Activated CD8-positive, alpha-beta memory T cell treated with anti-CD3 and anti-CD28 coated beads, Interleukin-2, amount 50 U/mL, for 48 hours (primary cell): Measurements from ENCODE around the gene CDH5.

Source experiments
- DNase-seq: peaks from one replicate; pipeline ENCODE4 v3.0.0-alpha.2; 2020

The CDH5 gene

GRCh38 chr16:66395806-66396555 is 29.5 kb downstream of the CDH5 start:
- DNase-seq, result peak; percentile 25

GRCh38 chr16:66397736-66398433 is 31.4 kb downstream of the CDH5 start:
- peak; percentile 25 for DNase-seq

GRCh38 chr16:66399031-66399430 is 32.5 kb downstream of the CDH5 start:
- no peak for DNase-seq

- DNase-seq, result peak; percentile 8
Measured at GRCh38 chr16:66399930-66400329, 33.4 kb downstream of the CDH5 start.

- DNase-seq, result peak; percentile 40
Measured at GRCh38 chr16:66400503-66401380, 34.3 kb downstream of the CDH5 start.

- peak; percentile 36 for DNase-seq
Measured at GRCh38 chr16:66401610-66402009, 35.1 kb downstream of the CDH5 start.

GRCh38 chr16:66402166-66402565 is 35.7 kb downstream of the CDH5 start:
- DNase-seq, result peak; percentile 29

- DNase-seq, result peak; percentile 40
Measured at GRCh38 chr16:66402591-66403230, 36.2 kb downstream of the CDH5 start.

- DNase-seq, result peak; percentile 37
Measured at GRCh38 chr16:66403531-66404145, 37.1 kb downstream of the CDH5 start.

GRCh38 chr16:66405057-66405783 is 38.7 kb downstream of the CDH5 start:
- DNase-seq, result peak; percentile 39

GRCh38 chr16:66406534-66407221 is 40.2 kb downstream of the CDH5 start:
- DNase-seq, result peak; percentile 98

GRCh38 chr16:66408163-66409048 is 41.9 kb downstream of the CDH5 start:
- DNase-seq, result peak; percentile 61

- no peak for DNase-seq
Measured at GRCh38 chr16:66409156-66409555, 42.7 kb downstream of the CDH5 start.

- DNase-seq, result no peak
Measured at GRCh38 chr16:66412182-66412581, 45.7 kb downstream of the CDH5 start.

- no peak for DNase-seq
Measured at GRCh38 chr16:66414891-66415290, 48.4 kb downstream of the CDH5 start.

- DNase-seq, result peak; percentile 25
Measured at GRCh38 chr16:66416136-66416535, 49.6 kb downstream of the CDH5 start.

- DNase-seq, result no peak
Measured at GRCh38 chr16:66416939-66417700, 50.6 kb downstream of the CDH5 start.

- DNase-seq, result peak; percentile 25
Measured at GRCh38 chr16:66418165-66418962, 51.9 kb downstream of the CDH5 start.
